ENCODE data around the gene ZBED3.
"Not testable (repeated sequence)": the region's sequence is repeated elsewhere in the genome, so short reads cannot be mapped to it uniquely, and the experiment has no call there.

Gene ZBED3

GRCh38 chr5:77120706-77121105 lies 33.6 kb upstream of the ZBED3 start:
- no peak overlapping the region for H3K4me3 ChIP-seq (replicated peaks; ENCODE audit: low read depth, low read length)
- no peak for TF ChIP-seq CTCF (IDR thresholded peaks at IDR 0.05; ENCODE audit: low read depth, low read length, missing control alignments)
- no peak for DNase-seq (ENCODE audit: extremely low read depth, low read depth)

- no peak for TF ChIP-seq CTCF (IDR thresholded peaks at IDR 0.05; ENCODE audit: low read depth, low read length, missing control alignments)
These were observed 33.0 kb upstream of the ZBED3 start for GRCh38 chr5:77120086-77120485.

GRCh38 chr5:77117161-77117560 lies 30.1 kb upstream of the ZBED3 start:
- no peak for TF ChIP-seq CTCF (IDR thresholded peaks at IDR 0.05; ENCODE audit: low read depth, low read length, missing control alignments)
- no peak for DNase-seq (ENCODE audit: extremely low read depth, low read depth)
- no peak overlapping the region for H3K4me3 ChIP-seq (replicated peaks; ENCODE audit: low read depth, low read length)

More at GRCh38 chr5:77120086-77120485, 33.0 kb upstream of the ZBED3 start:
- no peak for DNase-seq (ENCODE audit: extremely low read depth, low read depth)
- no peak overlapping the region for H3K4me3 ChIP-seq (replicated peaks; ENCODE audit: low read depth, low read length)

- H3K4me3 ChIP-seq (replicated peaks; ENCODE audit: low read depth, low read length); DNase-seq (ENCODE audit: extremely low read depth, low read depth): not testable (repeated sequence)
These were observed 19.9 kb upstream of the ZBED3 start for GRCh38 chr5:77107035-77107434.

- DNase-seq (ENCODE audit: extremely low read depth, low read depth), result no peak
- no peak for TF ChIP-seq CTCF (IDR thresholded peaks at IDR 0.05; ENCODE audit: low read depth, low read length, missing control alignments)
- no peak overlapping the region for H3K4me3 ChIP-seq (replicated peaks; ENCODE audit: low read depth, low read length)
These were observed 17.7 kb upstream of the ZBED3 start for GRCh38 chr5:77104813-77105212.

GRCh38 chr5:77103457-77103856 lies 16.4 kb upstream of the ZBED3 start:
- TF ChIP-seq CTCF (IDR thresholded peaks at IDR 0.05; ENCODE audit: low read depth, low read length, missing control alignments), result no peak
- DNase-seq (ENCODE audit: extremely low read depth, low read depth), result no peak
- H3K4me3 ChIP-seq (replicated peaks; ENCODE audit: low read depth, low read length), result no peak overlapping the region

- no peak for TF ChIP-seq CTCF (IDR thresholded peaks at IDR 0.05; ENCODE audit: low read depth, low read length, missing control alignments)
- DNase-seq (ENCODE audit: extremely low read depth, low read depth), result no peak
- H3K4me3 ChIP-seq (replicated peaks; ENCODE audit: low read depth, low read length), result no peak overlapping the region
These were observed 15.5 kb upstream of the ZBED3 start for GRCh38 chr5:77102549-77102948.
